Measurements from ENCODE around the gene STAC.
"Not testable (repeated sequence)": the region's sequence is repeated elsewhere in the genome, so short reads cannot be mapped to it uniquely, and the experiment has no call there.

STAC gene

DNA sequence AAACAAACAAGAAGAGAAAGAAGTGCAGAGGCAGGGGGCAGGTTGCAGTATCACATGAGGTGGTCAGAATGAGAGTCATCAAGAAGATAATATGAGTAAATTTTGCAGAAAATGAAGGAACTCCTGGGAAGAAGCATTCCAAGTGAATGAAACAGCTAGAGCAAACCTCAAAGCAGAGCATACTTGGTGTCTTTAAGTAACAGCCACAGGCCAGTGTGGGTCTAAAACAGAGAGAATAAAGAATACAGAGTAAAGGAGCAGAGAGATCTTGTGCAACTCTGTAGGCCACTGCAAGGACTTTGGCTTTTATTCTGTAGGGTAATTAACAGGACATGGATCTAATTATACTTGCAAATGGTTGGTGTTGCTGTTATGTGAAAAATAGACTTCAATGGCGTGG lies 81.3 kb downstream of the STAC start:
- no peaks in the 10 kb centered on the region for H3K79me2 ChIP-seq (ENCODE audit: low read length)
- no peak overlapping the region for H2AFZ ChIP-seq (ENCODE audit: low read length)
- H3F3A ChIP-seq (ENCODE audit: insufficient read depth, low read length) = no peaks in the 10 kb centered on the region
- no peaks in the 10 kb centered on the region for H3K9me3 ChIP-seq (replicated peaks; ENCODE audit: insufficient read depth, low read length)
- no peak overlapping the region for H3K4me3 ChIP-seq (ENCODE audit: low read length)
- H3K27ac ChIP-seq (ENCODE audit: low read length) = no peak overlapping the region
- no peaks in the 10 kb centered on the region for H3K36me3 ChIP-seq (replicated peaks; ENCODE audit: insufficient read depth, low read length)
- DNase-seq = no peak
- H3K4me2 ChIP-seq (ENCODE audit: low read depth, low read length) = no peak overlapping the region
- peaks cover 6% of the 10 kb centered on the region; the same call in 1 of the 2 replicates for H3K4me1 ChIP-seq (ENCODE audit: low read length)
- no peaks in the 10 kb centered on the region for H3K27me3 ChIP-seq (replicated peaks; ENCODE audit: insufficient read depth, low read length)
- no peak for TF ChIP-seq EZH2 (optimal IDR thresholded peaks at IDR 0.05; ENCODE audit: low read depth, low read length)
- no peak for TF ChIP-seq CTCF (IDR thresholded peaks at IDR 0.05; ENCODE audit: low read length)
- no peak for TF ChIP-seq EZH2phosphoT487 (IDR thresholded peaks at IDR 0.05; ENCODE audit: low read length)
- H3K9ac ChIP-seq (ENCODE audit: low read length) = no peak overlapping the region
- H4K20me1 ChIP-seq (ENCODE audit: insufficient read depth, low read length) = no peaks in the 10 kb centered on the region
- H3K9me2 ChIP-seq (replicated peaks; ENCODE audit: insufficient read depth, low read length) = no peaks in the 10 kb centered on the region

GRCh38 chr3:36472045-36472444 lies 91.7 kb downstream of the STAC start:
- not testable (repeated sequence) for H3K27ac ChIP-seq (ENCODE audit: low read length)

GRCh38 chr3:36475558-36475957 lies 95.3 kb downstream of the STAC start:
- no peak overlapping the region for H3K4me2 ChIP-seq (ENCODE audit: low read depth, low read length)
- H3K36me3 ChIP-seq (replicated peaks; ENCODE audit: insufficient read depth, low read length) = no peaks in the 10 kb centered on the region
- no peaks in the 10 kb centered on the region for H3K27me3 ChIP-seq (replicated peaks; ENCODE audit: insufficient read depth, low read length)
- no peak for DNase-seq
- H3K9ac ChIP-seq (ENCODE audit: low read length) = no peak overlapping the region
- H3K27ac ChIP-seq (ENCODE audit: low read length) = no peak overlapping the region
- no peaks in the 10 kb centered on the region for H3K9me3 ChIP-seq (replicated peaks; ENCODE audit: insufficient read depth, low read length)
- no peaks in the 10 kb centered on the region for H3F3A ChIP-seq (ENCODE audit: insufficient read depth, low read length)
- H2AFZ ChIP-seq (ENCODE audit: low read length) = no peak overlapping the region
- TF ChIP-seq CTCF (IDR thresholded peaks at IDR 0.05; ENCODE audit: low read length) = no peak
- no peak for TF ChIP-seq EZH2 (optimal IDR thresholded peaks at IDR 0.05; ENCODE audit: low read depth, low read length)
- TF ChIP-seq EZH2phosphoT487 (IDR thresholded peaks at IDR 0.05; ENCODE audit: low read length) = no peak
- no peaks in the 10 kb centered on the region for H3K79me2 ChIP-seq (ENCODE audit: low read length)
- H3K9me2 ChIP-seq (replicated peaks; ENCODE audit: insufficient read depth, low read length) = no peaks in the 10 kb centered on the region
- no peak overlapping the region for H3K4me3 ChIP-seq (ENCODE audit: low read length)
- H4K20me1 ChIP-seq (ENCODE audit: insufficient read depth, low read length) = no peaks in the 10 kb centered on the region
- 0 out of 2 replicates have a peak, but pooled peaks cover 3% of the 10 kb centered on the region for H3K4me1 ChIP-seq (ENCODE audit: low read length)

More at GRCh38 chr3:36472045-36472444, 91.7 kb downstream of the STAC start:
- H3K9me3 ChIP-seq (replicated peaks; ENCODE audit: insufficient read depth, low read length); H3K4me1 ChIP-seq (ENCODE audit: low read length); H3K79me2 ChIP-seq (ENCODE audit: low read length); H4K20me1 ChIP-seq (ENCODE audit: insufficient read depth, low read length); H3K9ac ChIP-seq (ENCODE audit: low read length); H3K27me3 ChIP-seq (replicated peaks; ENCODE audit: insufficient read depth, low read length); DNase-seq; H2AFZ ChIP-seq (ENCODE audit: low read length); H3K9me2 ChIP-seq (replicated peaks; ENCODE audit: insufficient read depth, low read length); H3K36me3 ChIP-seq (replicated peaks; ENCODE audit: insufficient read depth, low read length); H3K4me3 ChIP-seq (ENCODE audit: low read length); H3F3A ChIP-seq (ENCODE audit: insufficient read depth, low read length); H3K4me2 ChIP-seq (ENCODE audit: low read depth, low read length): not testable (repeated sequence)

- H3K27me3 ChIP-seq (replicated peaks; ENCODE audit: insufficient read depth, low read length) = no peaks in the 10 kb centered on the region
- no peaks in the 10 kb centered on the region for H3F3A ChIP-seq (ENCODE audit: insufficient read depth, low read length)
- no peaks in the 10 kb centered on the region for H3K9me2 ChIP-seq (replicated peaks; ENCODE audit: insufficient read depth, low read length)
- no peaks in the 10 kb centered on the region for H3K9me3 ChIP-seq (replicated peaks; ENCODE audit: insufficient read depth, low read length)
- no peak overlapping the region for H3K9ac ChIP-seq (ENCODE audit: low read length)
- H3K36me3 ChIP-seq (replicated peaks; ENCODE audit: insufficient read depth, low read length) = no peaks in the 10 kb centered on the region
- H3K27ac ChIP-seq (ENCODE audit: low read length) = no peak overlapping the region
- no peaks in the 10 kb centered on the region for H3K79me2 ChIP-seq (ENCODE audit: low read length)
- H2AFZ ChIP-seq (ENCODE audit: low read length) = no peak overlapping the region
- TF ChIP-seq EZH2 (optimal IDR thresholded peaks at IDR 0.05; ENCODE audit: low read depth, low read length) (no peak), CTCF (IDR thresholded peaks at IDR 0.05; ENCODE audit: low read length) (no peak)
- H3K4me2 ChIP-seq (ENCODE audit: low read depth, low read length) = no peak overlapping the region
- DNase-seq = no peak
- no peaks in the 10 kb centered on the region for H4K20me1 ChIP-seq (ENCODE audit: insufficient read depth, low read length)
- no peak overlapping the region for H3K4me3 ChIP-seq (ENCODE audit: low read length)
- 0 out of 2 replicates have a peak, but pooled peaks cover 3% of the 10 kb centered on the region for H3K4me1 ChIP-seq (ENCODE audit: low read length)
These were observed 96.1 kb downstream of the STAC start for GRCh38 chr3:36476286-36476942.
